Upper lobe of left lung (tissue), 4 donors: ENCODE results near the gene RFESD.

ENCODE experiments used
- EP300 ChIP-seq, 4 donors: sonication (generic); formaldehyde crosslinking; IDR thresholded peaks; one replicate each; pipeline ENCODE4 v1.5.1; 2017; ENCODE audit warnings: antibody characterized with exemption in 4 of 4, control low read depth in 2 of 4
- POLR2A ChIP-seq, 4 donors: fragments of 450-650 bp; IDR thresholded peaks; one replicate each; pipeline ENCODE4 v1.5.1; 2016 to 2017; ENCODE audit warnings: antibody characterized with exemption in 4 of 4, mild to moderate bottlenecking in 2 of 4
- POLR2AphosphoS5 ChIP-seq, 2 donors: sonication (generic); formaldehyde crosslinking; IDR thresholded peaks; one replicate each; pipeline ENCODE4 v1.5.1; 2017; ENCODE audit warnings: antibody characterized with exemption in 2 of 2
- TF ChIP-seq, protein P1 (sequence below), 6 experiments: fragments of 450-650 bp in 4 of 6; fragments of 200-600 bp in 2 of 6; sonication (generic) in 2 of 6; IDR thresholded peaks; one replicate each; pipeline ENCODE4 v1.5.1; 2016 to 2019; ENCODE audit warnings: antibody characterized with exemption in 6 of 6

GRCh38 chr5:95606419-95606818 is 40.2 kb upstream of the RFESD start:
- no peak for TF ChIP-seq POLR2AphosphoS5 (IDR thresholded peaks at IDR 0.05)
- TF ChIP-seq, protein P1, sequence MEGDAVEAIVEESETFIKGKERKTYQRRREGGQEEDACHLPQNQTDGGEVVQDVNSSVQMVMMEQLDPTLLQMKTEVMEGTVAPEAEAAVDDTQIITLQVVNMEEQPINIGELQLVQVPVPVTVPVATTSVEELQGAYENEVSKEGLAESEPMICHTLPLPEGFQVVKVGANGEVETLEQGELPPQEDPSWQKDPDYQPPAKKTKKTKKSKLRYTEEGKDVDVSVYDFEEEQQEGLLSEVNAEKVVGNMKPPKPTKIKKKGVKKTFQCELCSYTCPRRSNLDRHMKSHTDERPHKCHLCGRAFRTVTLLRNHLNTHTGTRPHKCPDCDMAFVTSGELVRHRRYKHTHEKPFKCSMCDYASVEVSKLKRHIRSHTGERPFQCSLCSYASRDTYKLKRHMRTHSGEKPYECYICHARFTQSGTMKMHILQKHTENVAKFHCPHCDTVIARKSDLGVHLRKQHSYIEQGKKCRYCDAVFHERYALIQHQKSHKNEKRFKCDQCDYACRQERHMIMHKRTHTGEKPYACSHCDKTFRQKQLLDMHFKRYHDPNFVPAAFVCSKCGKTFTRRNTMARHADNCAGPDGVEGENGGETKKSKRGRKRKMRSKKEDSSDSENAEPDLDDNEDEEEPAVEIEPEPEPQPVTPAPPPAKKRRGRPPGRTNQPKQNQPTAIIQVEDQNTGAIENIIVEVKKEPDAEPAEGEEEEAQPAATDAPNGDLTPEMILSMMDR (IDR thresholded peaks at IDR 0.05) = no peak
- TF ChIP-seq EP300 (IDR thresholded peaks at IDR 0.05) = no peak
- no peak for TF ChIP-seq POLR2A (IDR thresholded peaks at IDR 0.05)
